Measurements from ENCODE around the gene DNAJB6.

Gene DNAJB6

DNA sequence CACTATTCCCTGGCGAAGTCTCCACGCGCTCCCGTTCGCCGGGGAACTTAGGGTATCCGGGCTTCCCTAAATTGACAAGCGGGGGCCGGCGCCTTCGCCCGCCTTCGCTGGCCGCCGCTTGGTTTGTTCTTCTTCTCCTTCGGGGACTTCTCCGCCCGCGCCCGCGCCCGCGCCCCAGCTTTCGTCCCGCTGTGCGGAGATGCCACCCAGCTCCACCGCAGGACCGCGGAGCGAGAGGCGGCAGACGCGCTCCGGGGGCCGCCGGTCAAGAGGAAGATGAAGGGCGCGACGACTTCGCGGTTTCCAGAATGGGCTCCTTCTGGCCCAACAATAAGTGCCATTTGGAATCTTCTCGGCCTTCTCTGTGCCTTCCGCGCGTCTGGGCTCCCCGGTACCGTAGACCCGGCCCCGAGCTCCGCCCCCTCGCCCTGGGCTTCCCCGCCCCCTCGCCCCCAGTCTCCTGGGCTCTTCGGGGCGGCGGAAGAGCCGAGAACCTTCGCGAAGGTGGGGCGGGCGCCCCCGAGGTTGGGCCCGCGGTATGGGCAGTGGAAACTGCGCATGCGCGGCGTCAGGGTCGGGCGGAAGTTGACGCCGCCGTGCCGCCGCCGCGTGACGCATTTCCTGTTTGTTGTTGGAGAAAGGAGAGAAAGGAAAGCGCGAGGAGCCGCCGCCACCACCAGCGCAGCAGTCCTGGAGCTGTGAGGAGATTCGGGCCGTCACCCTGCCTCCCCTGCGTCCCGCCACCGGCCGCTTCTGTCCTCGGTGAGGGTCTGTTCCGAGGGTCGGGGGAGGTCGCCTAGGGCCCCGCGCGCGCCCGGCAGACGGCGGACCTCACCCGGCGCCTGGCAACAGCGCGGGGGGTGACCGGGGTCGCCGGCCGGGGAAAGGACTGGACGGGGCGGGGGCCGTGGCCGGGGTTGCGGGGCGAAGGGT, at the start of gene DNAJB6:
Gene DNAJB6 (plus strand): TSS at position 622 of the 933 bp plus-strand sequence. CDS start 21,569 bp downstream, outside the sequence.
- peak; percentile 76 for DNase-seq (ENCODE audit: low read depth)
- TF ChIP-seq, protein P1, sequence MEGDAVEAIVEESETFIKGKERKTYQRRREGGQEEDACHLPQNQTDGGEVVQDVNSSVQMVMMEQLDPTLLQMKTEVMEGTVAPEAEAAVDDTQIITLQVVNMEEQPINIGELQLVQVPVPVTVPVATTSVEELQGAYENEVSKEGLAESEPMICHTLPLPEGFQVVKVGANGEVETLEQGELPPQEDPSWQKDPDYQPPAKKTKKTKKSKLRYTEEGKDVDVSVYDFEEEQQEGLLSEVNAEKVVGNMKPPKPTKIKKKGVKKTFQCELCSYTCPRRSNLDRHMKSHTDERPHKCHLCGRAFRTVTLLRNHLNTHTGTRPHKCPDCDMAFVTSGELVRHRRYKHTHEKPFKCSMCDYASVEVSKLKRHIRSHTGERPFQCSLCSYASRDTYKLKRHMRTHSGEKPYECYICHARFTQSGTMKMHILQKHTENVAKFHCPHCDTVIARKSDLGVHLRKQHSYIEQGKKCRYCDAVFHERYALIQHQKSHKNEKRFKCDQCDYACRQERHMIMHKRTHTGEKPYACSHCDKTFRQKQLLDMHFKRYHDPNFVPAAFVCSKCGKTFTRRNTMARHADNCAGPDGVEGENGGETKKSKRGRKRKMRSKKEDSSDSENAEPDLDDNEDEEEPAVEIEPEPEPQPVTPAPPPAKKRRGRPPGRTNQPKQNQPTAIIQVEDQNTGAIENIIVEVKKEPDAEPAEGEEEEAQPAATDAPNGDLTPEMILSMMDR (IDR thresholded peaks at IDR 0.05; ENCODE audit: low read depth, low read length, missing control alignments) = no peak
- peak within 1 kb of the TSS; percentile 79 for H3K4me3 ChIP-seq (ENCODE audit: low read depth, low read length)

DNA sequence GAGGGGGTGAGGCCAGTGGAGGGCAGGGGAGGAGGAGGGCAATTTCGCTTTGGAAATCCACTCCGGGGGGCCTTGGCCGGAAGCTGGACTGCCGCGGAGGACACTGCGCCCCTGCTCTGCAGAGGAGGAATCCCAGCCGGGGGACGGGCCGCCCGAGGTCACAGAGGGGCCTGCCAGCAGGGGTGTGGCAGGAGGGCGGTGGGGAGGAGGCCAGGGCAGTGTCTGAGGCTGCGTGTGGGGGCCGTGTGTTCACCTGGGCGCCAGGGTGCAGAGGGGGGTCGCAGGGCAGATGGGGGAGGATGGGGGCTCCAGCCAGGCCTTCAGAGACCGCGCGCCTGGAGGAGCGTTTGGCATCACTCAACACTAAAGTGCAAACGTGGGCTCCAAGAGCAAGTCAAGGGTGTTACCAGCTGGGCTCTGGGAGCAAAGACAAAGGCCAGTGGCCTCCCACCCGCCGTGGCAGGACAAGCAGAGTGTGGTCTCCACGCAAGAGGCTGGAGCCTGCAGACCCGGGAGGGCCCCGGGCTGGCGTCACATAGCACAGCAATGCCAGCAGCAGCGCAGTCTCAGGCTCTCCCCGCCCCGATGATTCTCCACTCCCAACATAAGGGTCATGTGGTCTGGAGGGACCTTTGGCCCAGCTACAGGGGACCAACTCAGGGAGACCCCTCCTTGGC, 45.3 kb upstream of the DNAJB6 start:
- no peak for DNase-seq (ENCODE audit: low read depth)
- TF ChIP-seq, protein P1 (IDR thresholded peaks at IDR 0.05; ENCODE audit: low read depth, low read length, missing control alignments) = no peak
- no peak overlapping the region for H3K4me3 ChIP-seq (ENCODE audit: low read depth, low read length)

DNA sequence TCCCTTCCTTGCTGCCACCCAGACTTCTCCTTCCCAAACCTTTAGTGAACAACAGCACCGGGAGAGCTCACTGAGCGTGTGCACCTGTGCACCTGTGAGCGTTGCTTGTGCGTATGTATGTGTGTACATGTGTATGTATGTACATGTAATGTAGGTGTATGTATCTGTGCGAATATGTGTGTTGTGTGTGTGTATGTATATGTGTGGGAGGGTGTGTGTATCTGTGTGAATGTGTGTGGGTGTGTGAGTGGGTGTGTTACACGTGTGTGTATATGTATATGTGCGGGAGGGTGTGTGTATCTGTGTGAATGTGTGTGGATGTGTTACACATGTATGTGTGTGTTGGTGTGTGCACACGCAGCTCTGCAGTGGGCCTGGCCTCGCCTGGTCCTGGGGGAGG, 44.5 kb upstream of the DNAJB6 start:
- H3K4me3 ChIP-seq (ENCODE audit: low read depth, low read length) = no peak overlapping the region
- no peak for DNase-seq (ENCODE audit: low read depth)
- TF ChIP-seq, protein P1 (IDR thresholded peaks at IDR 0.05; ENCODE audit: low read depth, low read length, missing control alignments) = no peak

DNA sequence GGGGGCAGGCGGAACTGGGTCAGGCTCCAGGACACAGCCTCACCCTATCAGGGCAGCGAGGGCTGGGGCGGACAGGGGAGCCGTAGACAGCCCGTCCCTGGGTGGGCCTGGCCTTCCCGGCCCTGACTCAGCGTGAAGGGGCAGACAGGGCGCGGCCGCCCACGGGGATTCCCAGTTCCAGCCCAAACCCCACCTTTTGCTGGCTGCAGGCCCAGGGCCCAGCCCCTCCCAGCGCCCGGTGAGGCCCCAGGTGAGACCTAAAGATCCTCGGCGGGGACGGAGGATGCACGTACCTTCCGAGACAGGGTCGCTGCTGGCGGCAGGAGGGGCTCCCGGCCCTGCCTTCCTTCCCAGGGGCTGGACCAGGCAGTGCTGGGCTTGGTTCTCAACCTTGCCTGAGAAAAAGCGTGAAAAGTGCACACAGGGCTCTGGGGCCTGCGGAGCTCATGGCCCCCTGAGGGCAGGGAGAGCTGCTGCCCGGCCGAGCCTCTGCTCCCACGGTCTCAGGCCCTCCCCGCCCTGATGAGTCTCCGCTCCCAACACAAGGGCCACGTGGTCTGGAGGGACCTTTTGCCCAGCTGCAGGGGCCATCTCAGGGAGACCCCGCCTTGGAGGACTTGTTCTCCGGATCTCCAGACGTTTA, 43.9 kb upstream of the DNAJB6 start:
- TF ChIP-seq, protein P1 (IDR thresholded peaks at IDR 0.05; ENCODE audit: low read depth, low read length, missing control alignments) = no peak
- no peak overlapping the region for H3K4me3 ChIP-seq (ENCODE audit: low read depth, low read length)
- DNase-seq (ENCODE audit: low read depth) = no peak

DNA sequence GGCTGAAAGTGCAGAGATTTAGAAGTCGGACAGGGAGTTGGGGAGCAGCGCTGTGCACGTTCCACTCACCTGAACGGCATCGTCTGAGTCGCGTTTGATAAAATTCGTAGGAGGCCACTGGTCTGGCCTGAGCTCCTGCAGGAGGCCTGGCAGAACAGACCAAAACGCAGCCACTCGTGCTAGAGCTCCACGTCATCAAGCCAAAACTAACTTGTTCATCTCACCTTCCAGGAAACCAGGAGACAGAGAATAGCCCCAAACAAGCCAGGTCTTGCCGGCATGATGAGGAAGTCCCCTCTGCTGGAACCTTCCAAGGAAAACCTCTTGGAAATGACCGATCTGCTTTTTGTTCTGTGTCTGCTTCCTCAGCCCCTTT, 43.4 kb upstream of the DNAJB6 start:
- no peak overlapping the region for H3K4me3 ChIP-seq (ENCODE audit: low read depth, low read length)
- TF ChIP-seq, protein P1 (IDR thresholded peaks at IDR 0.05; ENCODE audit: low read depth, low read length, missing control alignments) = no peak
- no peak for DNase-seq (ENCODE audit: low read depth)

DNA sequence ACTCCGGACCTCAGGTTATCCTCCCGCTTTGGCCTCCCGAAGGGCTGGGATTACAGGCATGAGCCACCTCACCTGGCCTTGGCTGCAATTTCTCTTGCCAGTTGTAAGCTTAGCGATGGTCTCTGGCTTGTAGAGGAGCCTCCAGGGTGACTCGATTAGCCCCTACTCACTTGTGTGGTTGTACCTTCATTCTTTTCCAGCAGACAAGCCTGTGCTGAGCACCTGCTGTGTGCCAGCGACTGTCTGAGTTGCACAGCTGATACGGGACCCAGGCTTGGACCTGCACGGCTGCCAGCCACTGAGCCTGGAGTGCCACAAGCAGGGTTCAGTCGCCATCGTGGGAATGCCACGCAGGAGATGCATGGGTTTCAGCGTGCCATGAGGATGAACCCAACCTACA, 42.0 kb upstream of the DNAJB6 start:
- TF ChIP-seq, protein P1 (IDR thresholded peaks at IDR 0.05; ENCODE audit: low read depth, low read length, missing control alignments) = no peak
- H3K4me3 ChIP-seq (ENCODE audit: low read depth, low read length) = no peak overlapping the region
- DNase-seq (ENCODE audit: low read depth) = no peak
